Measurements from ENCODE around the gene DCUN1D1.

DCUN1D1 gene

GRCh38 chr3:182967218-182968204, 12.8 kb downstream of the DCUN1D1 start:
- no peak for TF ChIP-seq CTCF (IDR thresholded peaks at IDR 0.05; ENCODE audit: low read depth, low read length, missing control alignments)
- no peak for DNase-seq (ENCODE audit: low read depth)
- H3K4me3 ChIP-seq (ENCODE audit: low read depth, low read length): no peak overlapping the region

- DNase-seq (ENCODE audit: low read depth): no peak
- no peak overlapping the region for H3K4me3 ChIP-seq (ENCODE audit: low read depth, low read length)
- no peak for TF ChIP-seq CTCF (IDR thresholded peaks at IDR 0.05; ENCODE audit: low read depth, low read length, missing control alignments)
Observed at GRCh38 chr3:182965861-182966366, 14.4 kb downstream of the DCUN1D1 start.

GRCh38 chr3:182964179-182964578, 16.2 kb downstream of the DCUN1D1 start:
- no peak for TF ChIP-seq CTCF (IDR thresholded peaks at IDR 0.05; ENCODE audit: low read depth, low read length, missing control alignments)
- no peak for DNase-seq (ENCODE audit: low read depth)
- no peak overlapping the region for H3K4me3 ChIP-seq (ENCODE audit: low read depth, low read length)

- no peak for TF ChIP-seq CTCF (IDR thresholded peaks at IDR 0.05; ENCODE audit: low read depth, low read length, missing control alignments)
- no peak for DNase-seq (ENCODE audit: low read depth)
- no peak overlapping the region for H3K4me3 ChIP-seq (ENCODE audit: low read depth, low read length)
Observed at GRCh38 chr3:182962166-182962565, 18.2 kb downstream of the DCUN1D1 start.

- DNase-seq (ENCODE audit: low read depth): no peak
Observed at GRCh38 chr3:182959474-182960350, 20.6 kb downstream of the DCUN1D1 start.

More at GRCh38 chr3:182959474-182960350, 20.6 kb downstream of the DCUN1D1 start:
- no peak overlapping the region for H3K4me3 ChIP-seq (ENCODE audit: low read depth, low read length)
- no peak for TF ChIP-seq CTCF (IDR thresholded peaks at IDR 0.05; ENCODE audit: low read depth, low read length, missing control alignments)
